ENCODE results near the gene ZNF560. TPM values are rescaled to one million over a fixed set of nuclear protein-coding genes. Genes with fewer than 3 reads are reported as not detected.
"Not testable (repeated sequence)": the region's sequence is repeated elsewhere in the genome, so short reads cannot be mapped to it uniquely, and the experiment has no call there.

Gene ZNF560
- total RNA-seq: 0.31 TPM

DNA sequence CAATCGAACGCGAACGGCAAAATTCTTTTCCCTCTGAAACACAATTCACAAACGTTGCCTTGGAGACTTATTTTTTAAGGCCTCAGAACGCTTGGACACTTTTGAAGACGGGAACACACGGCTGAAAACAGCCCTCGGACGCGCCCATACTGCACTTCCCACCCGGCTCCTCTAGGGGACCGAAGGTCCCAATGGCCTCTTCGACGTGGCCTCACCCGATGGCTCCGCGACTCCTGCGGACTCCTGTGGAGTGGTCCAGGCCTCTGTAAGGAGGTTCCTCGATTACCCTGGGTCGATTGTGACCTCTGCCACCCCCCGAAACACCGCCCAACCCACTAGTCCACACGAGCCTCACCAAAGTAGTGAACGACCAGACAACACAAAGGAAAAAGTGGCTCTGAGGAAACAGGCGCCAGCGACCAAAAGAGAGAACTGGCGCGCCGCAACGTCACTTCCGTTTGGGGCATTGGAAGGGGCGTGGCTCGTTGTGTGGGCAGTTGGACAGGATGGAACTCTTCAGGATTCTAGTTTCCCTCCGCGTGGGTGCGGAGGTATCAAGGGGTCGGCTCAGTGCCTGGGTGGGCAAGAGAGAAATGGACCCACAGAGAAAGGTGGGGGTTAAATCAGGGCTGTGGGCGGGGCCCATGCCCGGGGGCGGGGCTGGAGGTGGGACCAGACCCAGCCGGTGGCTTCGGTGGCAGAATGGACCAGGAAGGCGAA, at the start of gene ZNF560:
ZNF560 (minus strand) TSS at position 434 of the 720 bp plus-strand sequence. CDS start 23,303 bp downstream, outside the sequence.
- no peak for DNase-seq

DNA sequence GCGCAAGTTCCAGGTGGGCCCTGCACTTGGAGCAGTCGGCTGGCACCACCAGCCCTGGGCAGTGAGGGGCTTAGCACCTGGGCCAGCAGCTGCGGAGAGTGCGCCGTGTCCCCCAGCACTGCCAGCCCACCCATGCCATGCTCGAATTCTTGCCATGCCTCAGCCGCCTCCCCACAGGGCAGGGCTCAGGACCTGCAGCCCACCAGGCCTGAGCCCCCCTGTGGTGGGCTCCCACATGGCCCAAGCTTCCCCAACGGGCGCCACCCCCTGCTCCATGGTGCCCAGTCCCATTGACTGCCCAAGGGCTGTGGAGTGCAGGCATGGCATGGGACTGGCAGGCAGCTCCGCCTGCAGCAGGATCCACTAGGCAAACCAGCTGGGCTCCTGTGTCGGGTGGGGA, 49.5 kb upstream of the ZNF560 start:
- DNase-seq: no peak

DNA sequence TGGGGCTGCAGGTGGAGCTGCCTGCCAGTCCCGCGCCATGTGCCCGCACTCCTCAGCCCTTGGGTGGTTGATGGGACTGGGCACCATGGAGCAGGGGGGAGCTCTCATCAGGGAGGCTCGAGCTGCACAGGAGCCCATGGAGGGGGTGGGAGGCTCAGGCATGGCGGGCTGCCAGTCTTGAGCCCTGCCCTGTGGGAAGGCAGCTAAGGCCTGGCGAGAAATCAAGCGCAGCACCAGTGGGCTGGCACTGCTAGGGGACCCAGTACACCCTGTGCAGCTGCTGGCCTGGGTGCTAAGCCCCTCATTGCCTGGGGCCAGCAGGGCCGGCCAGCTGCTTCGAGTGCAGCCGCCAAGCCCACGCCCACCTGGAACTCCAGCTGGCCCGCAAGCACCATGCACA, 42.9 kb upstream of the ZNF560 start:
- DNase-seq: not testable (repeated sequence)

DNA sequence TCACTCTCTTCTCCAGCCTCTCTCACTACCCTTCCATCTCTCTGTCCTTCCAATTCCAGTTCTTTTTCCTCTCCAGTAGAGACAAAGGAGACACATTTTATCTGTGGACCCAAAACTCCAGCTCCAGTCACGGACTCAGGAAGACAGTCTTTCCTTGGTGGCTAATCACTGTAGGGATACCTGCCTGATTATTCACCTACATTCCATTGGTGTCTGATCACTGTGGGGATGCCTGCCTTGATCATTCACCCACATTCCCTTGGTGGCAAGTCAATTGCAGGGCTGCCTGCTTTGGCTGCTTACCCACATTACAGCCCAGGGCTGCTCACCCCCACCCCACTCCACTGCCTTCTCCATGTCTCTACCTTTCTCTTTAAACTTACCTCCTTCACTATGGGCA, 41.5 kb upstream of the ZNF560 start:
- DNase-seq: not testable (repeated sequence)

DNA sequence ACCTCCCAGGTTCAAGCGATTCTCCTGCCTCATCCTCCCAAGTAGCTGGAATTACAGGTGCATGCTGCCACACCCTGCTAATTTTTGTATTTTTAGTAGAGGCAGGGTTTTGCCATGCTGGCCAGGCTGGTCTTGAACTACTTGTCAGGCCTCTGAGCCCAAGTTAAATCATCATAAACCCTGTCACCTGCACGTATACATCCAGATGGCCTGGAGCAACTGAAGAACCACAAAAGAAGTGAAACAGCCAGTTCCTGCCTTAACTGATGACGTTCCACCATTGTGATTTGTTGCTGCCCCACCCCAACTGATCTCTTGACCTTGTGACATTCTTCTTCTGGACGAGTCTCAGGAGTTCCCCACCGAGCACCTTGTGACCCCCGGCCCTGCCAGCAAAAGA, 40.8 kb upstream of the ZNF560 start:
- not testable (repeated sequence) for DNase-seq

DNA sequence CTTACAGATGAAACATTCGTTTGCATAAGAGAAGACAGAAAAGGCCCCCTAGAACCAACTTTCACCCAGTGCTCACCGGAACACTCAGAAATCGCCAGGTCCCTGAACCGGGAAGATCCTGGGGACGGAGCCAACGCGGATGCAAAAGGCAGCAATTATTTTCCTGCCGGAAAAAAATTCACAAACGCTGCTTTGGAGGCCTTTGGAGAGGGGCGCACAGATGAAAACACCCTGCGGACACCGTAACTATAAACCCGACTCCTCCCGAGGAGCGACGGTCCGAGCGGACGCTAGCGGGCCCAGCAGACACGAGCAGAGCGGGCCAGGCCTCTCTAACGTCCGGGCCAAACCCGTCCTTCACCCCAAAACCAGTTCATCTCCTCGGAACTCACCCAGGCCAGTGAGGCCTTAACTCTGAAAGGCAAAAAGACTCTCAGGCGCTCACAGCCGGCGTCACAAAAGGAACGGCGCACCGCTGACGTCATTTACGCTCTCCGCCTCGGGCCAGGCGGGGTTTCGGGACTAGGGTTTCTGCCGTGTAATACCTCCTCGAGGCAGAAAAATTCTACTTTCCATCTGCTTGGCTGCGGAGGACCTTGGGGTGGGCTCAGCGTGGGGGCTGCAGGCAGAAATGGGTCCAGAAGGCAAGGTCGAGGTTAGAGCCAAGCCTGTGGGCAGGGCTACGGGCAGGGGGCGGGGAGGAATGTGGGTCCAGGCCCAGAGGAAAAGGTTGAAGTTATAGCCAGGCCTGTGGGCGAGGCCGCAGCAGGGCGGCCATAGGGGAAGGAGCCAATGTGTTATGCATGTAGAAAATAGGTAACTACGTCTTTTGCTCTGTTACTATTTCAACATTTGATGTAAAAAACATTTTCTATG, 40.0 kb upstream of the ZNF560 start, which contains the start of gene ZNF426:
ZNF426 (minus strand) TSS at position 463 of the 876 bp plus-strand sequence. CDS start 2,413 bp downstream, outside the sequence.
- peak; percentile 87 for DNase-seq

DNA sequence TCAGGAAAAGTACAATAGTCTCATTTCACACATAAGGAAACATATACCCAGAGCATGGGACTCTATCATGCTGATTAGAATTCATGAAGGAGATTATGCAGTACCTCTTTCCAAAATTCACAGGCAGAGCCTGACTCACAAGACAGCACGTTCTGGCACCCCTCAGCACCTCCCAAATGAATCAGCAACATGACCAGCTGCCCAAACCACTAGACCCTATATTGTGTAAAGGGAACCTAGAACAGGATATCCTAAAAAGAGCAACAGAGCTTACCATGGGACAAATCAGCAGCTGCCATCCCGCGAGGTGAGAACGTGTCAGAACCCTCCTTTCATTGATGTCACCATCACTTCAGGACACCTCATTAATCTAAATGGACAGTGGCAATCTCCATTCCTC, 37.5 kb upstream of the ZNF560 start:
- no peak for DNase-seq

DNA sequence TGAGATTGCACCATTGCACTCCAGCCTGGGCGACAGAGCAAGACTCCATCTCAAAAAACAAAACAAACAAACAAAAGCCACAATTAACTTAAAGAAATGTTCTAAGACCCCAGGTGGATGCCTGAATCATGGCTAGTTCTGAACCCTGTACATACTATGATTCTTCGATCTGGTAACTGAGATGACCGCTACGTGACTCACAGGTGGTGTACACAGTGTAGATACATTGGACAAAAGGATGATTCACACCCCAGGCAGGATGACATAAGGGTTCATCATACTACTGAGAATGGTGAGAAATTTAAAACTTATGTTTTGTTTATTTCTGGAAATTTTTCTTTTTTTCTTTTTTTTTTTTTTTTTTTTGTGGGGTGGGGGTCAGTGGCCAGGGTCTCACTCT, 33.5 kb upstream of the ZNF560 start:
- no peak for DNase-seq

DNA sequence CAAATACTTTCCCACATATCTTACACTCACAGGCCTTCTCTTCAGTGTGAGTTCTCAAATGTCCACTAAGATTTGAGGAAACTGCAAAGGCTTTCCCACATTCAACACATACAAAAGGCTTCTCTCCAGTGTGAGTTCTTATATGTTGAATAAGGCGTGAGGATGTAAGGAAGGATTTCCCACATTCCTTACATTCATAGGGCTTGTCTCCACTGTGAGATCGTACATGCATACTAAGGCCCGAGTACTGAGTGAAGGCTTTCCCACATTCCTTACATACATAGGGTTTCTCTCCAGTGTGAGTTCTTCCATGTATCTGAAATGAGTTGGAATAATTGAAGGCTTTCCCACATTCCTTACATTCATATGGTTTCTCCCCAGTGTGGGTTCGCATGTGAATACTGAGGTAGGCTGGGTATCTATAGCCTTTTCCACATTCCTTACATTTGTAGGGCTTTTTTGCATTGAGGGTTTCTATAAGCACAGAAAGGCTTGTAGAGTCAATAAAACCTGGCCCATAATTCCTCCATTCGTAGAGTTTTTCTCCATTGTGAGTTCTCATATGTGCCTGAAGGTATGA, 30.4 kb upstream of the ZNF560 start:
- no peak for DNase-seq

DNA sequence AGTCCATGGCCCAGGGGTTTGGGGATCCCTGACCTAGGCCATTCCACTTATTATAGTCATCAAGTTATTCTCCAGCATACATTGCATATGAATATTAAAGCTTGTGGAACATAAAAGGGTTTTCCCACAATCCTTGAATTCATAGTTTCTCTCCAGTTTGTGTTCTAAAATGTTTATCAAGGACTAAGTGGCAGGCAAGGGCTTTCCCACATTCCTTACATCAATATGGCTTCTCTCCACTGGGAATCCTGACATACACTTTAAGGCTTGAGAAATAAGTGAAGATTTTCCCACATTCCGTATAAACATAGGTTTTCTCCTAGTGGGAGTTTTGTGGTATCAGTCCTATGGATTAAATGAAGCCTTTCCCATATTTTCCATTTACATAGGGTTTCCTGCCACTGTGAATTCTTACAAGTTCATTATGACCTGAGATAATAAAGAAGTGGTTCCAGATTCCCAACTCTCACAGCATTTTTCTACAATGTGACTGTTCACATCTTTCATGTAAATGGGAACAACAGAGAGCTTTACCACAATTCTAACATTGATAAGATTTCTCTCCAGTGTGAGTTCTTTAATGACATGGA, 25.6 kb upstream of the ZNF560 start:
- no peak for DNase-seq

DNA sequence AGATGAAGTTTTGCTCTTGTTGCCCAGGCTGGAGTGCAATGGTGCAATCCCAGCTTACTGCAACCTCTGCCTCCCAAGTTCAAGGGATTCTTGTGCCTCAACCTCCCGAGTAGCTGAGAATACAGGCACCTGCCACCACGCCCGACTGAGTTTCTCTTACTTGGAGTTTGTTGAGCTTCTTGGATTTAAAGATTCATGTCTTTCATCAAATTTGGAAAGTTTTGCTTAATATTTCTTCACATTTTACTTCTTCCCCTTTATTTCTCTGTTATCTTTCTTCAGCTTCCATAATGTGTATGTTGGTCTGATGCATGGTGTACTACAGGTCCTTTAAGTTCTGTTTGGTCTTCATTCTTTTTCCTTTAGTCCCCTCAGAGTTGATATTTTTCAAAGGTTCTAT, 8.9 kb upstream of the ZNF560 start:
- no peak for DNase-seq

DNA sequence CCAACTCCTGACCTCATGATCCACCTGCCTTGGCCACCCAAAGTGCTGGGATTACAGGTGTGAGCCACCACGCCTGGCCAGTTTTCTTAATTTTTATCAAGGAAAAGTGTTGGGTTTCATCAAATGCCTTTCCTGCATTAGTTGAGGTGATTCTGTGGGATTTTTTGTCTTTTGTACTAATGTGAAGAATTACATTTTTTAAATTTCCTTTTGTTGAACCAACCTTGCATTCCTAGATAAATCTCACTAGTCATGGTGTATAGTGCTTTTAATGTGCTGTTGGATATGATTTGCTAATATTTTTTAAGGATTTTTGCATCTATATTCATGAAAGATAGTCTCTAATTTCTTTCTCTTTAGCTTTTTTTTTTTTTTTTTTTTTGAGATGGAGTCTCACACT, 2.4 kb upstream of the ZNF560 start:
- no peak for DNase-seq

DNA sequence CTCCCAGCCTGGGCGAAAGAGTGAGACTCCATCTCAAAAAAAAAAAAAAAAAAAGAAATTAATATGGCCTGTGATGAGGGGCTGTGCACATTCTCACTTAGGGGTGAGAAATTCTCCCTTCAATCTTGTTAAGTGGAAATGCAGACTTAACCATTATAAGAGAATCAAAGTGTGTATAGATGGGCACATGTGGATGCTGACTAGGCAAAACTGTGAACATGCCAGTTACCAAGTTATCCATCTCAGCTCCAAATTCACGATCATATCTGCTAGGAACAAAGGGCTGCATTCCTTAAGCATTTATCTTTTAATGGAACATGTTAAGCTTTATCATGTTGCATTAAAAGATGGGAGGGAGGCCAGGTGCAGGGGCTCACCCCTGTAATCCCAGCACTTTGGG, 4.3 kb downstream of the ZNF560 start:
- DNase-seq: no peak

DNA sequence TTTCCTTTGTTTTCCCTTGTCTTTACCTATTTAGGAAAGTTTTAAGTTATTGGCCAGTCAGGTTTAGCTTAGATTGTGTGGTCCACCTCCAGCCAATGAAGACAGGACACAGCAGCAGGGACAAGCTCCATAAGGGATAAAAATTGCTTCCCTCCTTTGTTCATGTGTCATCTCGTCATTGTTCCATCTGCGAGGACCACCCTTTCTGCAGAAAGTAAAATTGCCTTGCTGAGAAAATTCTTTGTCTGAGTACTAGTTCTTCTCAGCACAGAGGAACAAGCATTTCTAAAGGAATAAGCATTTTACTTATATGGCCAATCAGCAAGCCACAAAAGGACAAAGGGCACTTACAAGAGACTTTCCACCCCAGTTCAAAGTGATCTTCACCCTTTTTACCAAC, 11.4 kb downstream of the ZNF560 start:
- DNase-seq: no peak

DNA sequence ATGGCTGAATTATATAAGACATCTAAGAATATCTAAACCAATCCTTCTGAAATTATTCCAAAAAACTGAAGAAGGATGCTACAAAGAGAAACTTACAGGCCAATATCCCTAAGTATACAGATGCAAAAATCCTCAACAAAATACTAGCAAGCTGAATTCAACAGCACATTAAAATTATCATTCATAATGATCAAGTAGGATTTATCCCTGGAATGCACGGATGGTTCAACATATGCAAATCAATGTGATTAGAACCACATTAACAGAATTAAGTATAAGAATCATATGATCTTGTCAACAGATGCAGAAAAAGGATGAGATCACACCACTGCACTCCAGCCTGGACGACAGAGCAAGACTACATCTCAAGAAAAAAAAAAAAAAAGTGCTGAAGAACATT, 13.3 kb downstream of the ZNF560 start:
- no peak for DNase-seq

DNA sequence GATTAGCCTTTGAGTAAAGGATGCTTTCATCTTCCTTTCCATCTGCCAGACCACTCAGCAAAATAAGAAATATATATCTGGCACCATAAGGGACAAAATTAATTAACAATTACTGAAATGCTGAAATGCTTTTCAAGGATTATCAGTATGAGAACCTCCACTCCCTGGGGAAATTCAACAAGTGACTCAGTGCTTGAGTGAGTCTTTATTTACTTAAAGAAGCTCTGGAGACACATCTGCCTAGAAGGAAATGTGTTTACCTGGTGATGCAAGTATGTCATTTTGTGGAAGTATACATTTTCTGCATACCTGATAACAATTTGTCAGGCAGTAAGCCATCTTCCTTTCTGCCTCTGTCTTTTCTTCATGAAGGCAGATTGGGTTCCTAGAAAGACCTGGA, 23.4 kb downstream of the ZNF560 start:
- DNase-seq: no peak

DNA sequence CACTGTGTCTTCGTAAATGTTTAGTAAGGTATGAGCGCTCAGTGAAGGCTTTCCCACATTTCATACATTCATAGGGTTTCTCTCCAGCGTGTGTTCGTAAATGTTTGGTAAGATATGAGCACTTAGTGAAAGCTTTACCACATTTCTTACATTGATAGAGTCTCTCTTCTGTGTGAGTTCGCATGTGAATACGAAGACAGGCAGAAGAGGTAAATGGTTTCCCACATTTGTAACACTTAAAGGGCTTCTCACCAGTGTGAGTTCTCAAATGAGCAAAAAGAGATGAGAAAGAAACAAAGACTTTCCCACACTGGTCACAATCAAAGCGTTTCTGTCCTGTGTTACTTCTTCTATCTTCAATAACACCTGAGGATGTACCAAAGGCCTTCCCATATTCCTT, 31.3 kb downstream of the ZNF560 start:
- no peak for DNase-seq

DNA sequence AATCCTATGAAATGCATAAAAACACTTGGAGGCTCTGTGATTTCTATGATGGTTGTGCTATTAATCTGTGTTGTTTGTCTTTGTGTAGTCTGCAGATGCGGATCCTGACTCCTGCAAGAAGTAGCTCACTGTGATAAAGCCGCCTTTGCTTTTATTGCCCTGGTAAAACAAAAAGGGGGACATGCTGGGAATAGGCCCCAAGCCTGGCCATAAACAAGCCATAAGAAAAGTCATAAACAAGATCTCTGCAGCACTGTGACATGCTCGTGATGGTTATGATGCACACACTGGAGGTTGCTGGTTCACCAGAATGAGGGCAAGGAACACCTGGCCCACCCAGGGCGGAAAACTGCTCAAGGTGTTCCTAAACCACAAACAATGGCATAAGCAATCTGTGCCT, 36.5 kb downstream of the ZNF560 start:
- DNase-seq: no peak

DNA sequence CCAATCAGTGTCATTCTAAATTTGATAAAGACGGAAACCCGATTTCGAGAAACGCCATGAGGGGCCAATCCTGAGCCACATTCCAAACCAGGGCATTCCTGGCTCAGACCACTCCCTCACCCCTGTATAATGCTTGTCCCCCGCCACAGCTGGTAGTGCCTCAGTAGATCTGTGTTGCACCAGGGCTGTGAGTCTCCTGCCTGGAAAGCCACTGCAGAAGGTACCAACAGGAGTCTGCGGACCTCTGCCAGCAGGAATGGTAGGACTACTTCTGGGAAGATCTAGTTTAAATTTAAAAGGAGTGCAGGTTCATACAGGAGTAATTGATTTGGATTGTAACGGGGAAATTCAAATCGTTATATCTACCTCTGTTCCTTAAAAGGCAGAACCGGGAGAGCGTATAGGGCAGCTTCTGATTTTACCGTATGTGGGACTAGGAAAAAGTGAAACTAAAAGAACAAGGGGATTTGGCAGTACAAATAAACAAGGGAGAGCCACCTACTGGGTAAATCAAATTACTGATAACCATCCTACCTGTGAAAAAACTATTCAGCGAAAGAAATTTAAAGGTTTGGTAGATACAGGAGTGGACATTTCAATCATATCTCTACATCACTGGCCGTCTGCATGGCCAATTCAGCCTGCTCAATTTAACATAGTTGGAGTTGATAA, 42.3 kb downstream of the ZNF560 start:
- no peak for DNase-seq

DNA sequence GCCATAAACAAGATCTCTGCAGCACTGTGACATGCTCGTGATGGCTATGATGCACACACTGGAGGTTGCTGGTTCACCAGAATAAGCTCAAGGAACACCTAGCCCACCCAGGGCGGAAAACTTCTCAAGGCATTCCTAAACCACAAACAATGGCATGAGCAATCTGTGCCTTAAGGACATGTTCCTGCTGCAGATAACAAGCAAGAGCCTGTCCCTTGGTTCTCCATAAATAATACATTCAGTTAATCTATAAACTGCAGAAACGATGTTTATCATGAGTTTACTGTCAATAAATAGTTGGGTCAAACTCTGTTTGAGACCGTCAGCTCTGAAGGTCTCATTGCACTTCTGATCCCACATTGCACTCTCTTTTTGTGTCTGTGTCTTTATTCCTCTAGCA, 44.5 kb downstream of the ZNF560 start:
- no peak for DNase-seq

DNA sequence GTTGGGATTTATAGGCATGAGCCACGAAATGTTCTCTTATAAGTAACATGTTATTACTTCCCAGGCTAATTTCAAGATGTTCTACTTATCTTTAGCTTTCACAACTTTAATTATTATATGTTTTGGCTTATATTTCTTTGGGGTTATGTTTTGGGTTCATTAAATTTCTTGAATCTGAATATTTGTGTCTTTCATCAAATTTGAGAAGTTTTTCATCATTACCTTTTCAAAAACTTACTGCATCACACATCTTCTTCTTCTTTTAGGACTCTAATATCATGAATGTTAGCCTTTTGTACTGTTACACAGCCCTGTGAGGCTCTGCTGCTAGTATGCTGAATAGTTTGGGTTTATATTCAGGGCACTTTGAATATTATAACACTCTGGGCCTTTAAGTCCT, 53.4 kb downstream of the ZNF560 start:
- DNase-seq: no peak

DNA sequence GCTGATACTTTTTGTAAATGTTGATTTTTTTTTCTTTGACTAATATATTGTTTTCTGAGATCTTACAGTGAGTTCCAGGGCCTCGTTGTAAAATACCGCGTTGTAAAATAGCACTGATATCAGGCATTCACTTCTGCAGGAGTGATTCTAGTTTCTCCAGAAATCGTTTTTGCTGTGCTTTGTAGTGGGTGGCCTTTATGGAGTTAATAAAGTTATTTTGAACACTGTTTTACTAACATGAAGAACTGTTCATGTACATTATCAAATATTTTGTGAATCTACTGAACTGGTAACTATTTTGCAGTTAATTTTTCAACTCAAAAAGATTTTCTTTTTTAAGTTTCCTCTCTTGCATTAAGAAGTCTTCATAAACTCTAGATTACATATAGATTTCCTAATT, 62.1 kb downstream of the ZNF560 start:
- DNase-seq: no peak

Data from occipital lobe (tissue), 2 donors.